HG03460 (cell line): Measurements from ENCODE around the gene GPER1.

Experiments used
- ATAC-seq: cut with Tn5 transposase; IDR thresholded peaks from one replicate; pipeline ENCODE4 v1.9.1; 2021; ENCODE audit not compliant: unreplicated experiment

The GPER1 gene

GRCh38 chr7:1086588-1087464, 1.1 kb upstream of the GPER1 start:
- ATAC-seq: peak; percentile 76

GRCh38 chr7:1087465-1087814, 473 bp upstream of the GPER1 start:
- ATAC-seq: no peak

- ATAC-seq: no peak
Observed at GRCh38 chr7:1090236-1090635, 2.3 kb downstream of the GPER1 start.

- ATAC-seq: no peak
Observed at GRCh38 chr7:1090686-1091643, 3.1 kb downstream of the GPER1 start.

GRCh38 chr7:1091644-1092027, 3.7 kb downstream of the GPER1 start:
- no peak for ATAC-seq

- ATAC-seq: no peak
Observed at GRCh38 chr7:1092161-1092632, 4.3 kb downstream of the GPER1 start.

GRCh38 chr7:1092806-1093501, 5.0 kb downstream of the GPER1 start:
- no peak for ATAC-seq

GRCh38 chr7:1093502-1093843, 5.6 kb downstream of the GPER1 start:
- ATAC-seq: no peak

GRCh38 chr7:1093916-1094508, 6.1 kb downstream of the GPER1 start:
- ATAC-seq: no peak

GRCh38 chr7:1094870-1095269, 7.0 kb downstream of the GPER1 start:
- no peak for ATAC-seq

- ATAC-seq: no peak
Observed at GRCh38 chr7:1095621-1096155, 7.8 kb downstream of the GPER1 start.

- ATAC-seq: no peak
Observed at GRCh38 chr7:1096156-1097119, 8.5 kb downstream of the GPER1 start.

GRCh38 chr7:1097120-1097504, 9.2 kb downstream of the GPER1 start:
- ATAC-seq: no peak

- ATAC-seq: no peak
Observed at GRCh38 chr7:1098243-1099153, 10.6 kb downstream of the GPER1 start.

GRCh38 chr7:1099154-1099542, 11.2 kb downstream of the GPER1 start:
- no peak for ATAC-seq

GRCh38 chr7:1099637-1100036, 11.7 kb downstream of the GPER1 start:
- no peak for ATAC-seq

GRCh38 chr7:1100386-1100785, 12.5 kb downstream of the GPER1 start:
- no peak for ATAC-seq

- ATAC-seq: no peak
Observed at GRCh38 chr7:1100834-1101562, 13.1 kb downstream of the GPER1 start.
